ENCODE measurements around the gene ANTKMT.
A peak's percentile ranks its signal among the peaks of the same experiment; 100 is the strongest.

The ANTKMT gene, protein sequence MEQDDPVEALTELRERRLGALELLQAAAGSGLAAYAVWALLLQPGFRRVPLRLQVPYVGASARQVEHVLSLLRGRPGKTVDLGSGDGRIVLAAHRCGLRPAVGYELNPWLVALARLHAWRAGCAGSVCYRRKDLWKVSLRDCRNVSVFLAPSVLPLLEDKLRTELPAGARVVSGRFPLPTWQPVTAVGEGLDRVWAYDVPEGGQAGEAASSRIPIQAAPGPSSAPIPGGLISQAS

GRCh38 chr16:720990-721764 is at the start of gene ANTKMT:
Gene ANTKMT, plus strand, starts transcription at chr16:721146. Its CDS starts 129 bp downstream, at chr16:721275.
- peak; percentile 64 for DNase-seq

DNA sequence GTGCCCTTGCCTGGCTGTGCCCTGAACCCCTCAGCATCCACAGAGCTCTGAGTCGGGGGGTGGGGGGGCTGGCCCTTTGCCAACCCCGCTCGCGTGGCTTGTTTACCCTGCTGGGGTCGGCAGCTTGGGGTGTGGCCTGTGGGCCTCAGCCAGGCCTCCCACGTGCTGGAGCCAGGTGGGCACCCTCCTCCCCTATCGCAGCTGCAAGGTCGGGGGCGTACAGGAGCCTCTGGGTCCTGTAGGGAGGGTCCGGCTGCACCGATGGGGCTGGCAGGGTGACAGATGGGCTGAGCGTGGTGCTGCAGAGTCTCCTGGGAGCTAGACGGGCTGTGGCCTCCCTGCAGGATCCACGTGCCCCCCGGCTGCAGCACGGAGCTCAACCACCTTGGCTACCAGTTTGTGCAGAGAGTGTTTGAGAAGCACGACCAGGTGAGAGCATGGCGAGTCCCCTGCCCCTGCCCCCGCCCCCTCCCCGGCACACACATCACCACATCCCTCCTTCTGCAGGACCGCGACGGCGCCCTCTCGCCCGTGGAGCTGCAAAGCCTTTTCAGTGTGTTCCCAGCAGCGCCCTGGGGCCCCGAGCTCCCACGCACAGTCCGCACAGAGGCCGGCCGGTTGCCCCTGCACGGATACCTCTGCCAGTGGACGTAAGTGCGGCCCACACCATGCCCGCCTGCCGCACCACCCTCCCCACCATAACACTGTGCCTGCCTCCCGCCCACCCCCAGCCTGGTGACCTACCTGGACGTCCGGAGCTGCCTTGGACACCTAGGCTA is 49.4 kb upstream of the ANTKMT start:
- DNase-seq, result no peak

DNA sequence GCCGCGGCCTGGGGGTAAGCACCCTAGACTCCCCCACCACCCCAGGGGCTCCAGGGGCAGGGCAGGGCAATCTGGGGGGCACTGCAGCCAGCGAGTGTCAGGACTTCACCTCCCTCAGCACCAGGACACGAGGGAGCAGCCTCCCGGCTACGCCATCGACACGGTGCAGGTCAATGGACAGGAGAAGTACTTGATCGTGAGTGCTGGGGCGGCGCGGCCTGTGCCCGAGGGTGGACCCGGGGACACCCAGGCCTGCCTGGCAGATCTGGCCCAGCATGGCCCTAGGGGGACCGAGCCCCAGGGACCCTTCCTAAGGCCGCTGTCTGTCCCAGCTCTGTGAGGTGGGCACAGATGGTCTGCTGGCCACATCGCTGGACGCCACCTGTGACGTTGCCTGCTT is 48.6 kb upstream of the ANTKMT start:
- no peak for DNase-seq

DNA sequence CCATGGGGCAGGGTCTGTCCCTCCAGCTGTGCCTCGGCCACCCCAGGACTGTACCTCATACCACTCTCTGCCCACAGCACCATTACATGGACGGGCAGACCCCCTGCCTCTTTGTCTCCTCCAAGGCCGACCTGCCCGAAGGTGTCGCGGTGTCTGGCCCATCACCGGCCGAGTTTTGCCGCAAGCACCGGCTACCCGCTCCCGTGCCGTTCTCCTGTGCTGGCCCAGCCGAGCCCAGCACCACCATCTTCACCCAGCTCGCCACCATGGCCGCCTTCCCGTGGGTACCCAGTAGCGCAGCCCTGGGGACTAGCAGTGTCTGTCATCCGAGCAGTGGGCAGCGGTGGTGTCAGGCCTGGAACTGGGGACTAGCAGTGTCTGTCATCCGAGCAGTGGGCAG is 48.1 kb upstream of the ANTKMT start:
- no peak for DNase-seq

DNA sequence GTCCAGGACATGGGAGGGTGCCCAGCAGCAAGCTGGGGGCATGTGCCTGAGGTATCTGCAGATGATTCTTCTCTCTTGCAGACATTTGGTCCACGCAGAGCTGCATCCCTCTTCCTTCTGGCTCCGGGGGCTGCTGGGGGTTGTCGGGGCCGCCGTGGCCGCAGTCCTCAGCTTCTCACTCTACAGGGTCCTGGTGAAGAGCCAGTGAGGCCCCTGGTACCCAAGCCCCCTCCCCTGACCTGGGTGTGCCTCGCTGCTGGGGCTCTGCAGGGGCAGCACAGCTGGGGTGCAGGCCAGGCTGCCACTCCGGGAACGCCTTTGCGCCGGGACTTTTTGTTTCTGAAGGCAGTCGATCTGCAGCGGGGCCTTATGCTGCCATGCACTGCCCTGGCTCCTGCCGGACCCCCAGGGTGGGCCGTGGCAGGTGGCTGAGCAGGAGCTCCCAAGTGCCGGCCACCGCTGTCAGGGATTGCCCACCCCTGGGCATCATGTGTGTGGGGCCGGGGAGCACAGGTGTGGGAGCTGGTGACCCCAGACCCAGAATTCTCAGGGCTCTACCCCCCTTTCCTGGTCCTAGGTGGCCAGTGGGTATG is 47.5 kb upstream of the ANTKMT start:
- DNase-seq, result no peak

DNA sequence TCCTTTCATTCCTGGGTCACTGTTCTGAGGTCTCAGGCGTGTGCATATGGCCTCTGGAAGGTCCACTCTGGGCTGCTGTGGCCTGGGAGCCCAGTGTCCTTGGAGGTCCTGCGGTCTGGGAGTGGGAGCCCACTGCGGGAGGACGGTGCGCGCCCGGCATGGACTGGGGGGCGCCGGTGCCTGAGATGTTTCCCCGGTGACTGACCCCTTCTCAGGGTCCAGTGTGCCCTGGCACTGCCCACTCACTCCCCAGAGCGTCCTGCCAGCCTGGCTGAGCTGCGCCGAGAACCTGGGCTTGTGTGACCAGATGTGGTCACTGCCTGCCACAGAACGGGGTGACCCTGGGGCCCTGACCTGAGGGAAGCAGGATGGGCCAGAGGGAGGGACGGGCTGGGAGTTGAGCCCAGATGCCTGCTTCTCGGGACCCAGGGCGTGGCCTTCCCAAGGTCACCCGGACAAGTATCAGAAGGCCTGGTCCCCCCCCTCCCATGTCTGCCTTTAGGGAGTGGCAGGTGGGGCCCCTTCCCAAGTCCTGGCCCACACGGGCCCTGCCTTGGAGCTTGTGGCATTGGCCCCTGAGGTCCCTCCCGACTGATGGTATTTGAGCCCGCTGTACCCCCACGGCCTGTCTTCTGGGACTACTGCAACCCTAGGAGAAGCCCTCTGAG is 46.6 kb upstream of the ANTKMT start:
- no peak for DNase-seq

DNA sequence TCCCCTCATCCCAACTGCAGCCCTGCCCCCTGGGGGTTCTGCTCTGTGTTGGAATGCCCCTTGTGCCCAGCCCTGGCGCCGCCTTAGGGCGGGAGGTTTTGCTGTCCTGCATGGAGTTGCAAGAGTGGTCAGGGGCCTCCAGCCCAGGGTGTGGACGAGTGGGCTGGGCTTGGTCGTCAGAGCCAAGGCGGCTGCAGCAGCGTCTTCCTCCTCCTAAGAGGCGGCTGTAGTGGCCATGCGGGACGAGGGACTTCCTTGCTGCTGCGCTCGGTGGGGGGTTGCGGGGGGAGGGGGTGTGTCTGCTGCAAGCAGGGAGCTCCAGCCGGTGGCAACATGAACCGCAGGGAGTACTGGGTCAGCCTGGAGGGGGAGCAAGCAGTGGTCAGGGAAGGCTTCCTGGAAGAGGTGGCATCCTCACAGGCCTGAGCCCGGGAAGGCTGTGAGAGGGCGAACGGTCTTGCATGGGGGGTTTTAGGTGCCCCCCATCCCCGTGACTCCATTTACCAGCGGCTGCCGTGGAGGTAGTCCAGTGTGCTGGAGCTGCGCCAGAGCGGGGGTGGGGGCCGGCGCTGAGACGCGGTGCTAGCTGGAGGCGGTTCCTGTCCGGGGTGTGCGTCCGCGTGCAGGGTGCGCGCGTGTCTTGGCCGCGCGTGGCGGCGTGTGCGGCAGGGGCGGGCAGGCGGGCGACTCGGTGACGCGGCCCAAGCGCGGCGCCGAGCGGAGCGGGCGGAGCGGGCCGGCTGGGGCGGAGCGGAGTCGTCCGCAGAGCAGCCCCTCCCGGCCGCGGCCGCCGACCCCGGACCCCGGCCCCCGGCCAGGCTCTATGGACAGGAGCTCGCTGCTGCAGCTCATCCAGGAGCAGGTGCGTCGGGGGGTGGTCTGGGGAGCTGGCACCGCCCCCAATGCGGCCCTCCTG is 45.7 kb upstream of the ANTKMT start, which contains the start of gene RHBDL1:
Gene RHBDL1, plus strand, starts transcription at position 704 of the 916 bp plus-strand sequence. Its CDS starts 120 bp downstream, at position 824.
- DNase-seq, result peak; percentile 43

GRCh38 chr16:675884-676564 is 44.9 kb upstream of the ANTKMT start:
- DNase-seq, result no peak

- no peak for DNase-seq
Measured at GRCh38 chr16:676565-676902, 44.4 kb upstream of the ANTKMT start.

- DNase-seq, result no peak
Measured at GRCh38 chr16:676913-677312, 44.0 kb upstream of the ANTKMT start.

- DNase-seq, result no peak
Measured at GRCh38 chr16:677316-678190, 43.4 kb upstream of the ANTKMT start.

GRCh38 chr16:678209-678857 is 42.6 kb upstream of the ANTKMT start:
- DNase-seq, result no peak

DNA sequence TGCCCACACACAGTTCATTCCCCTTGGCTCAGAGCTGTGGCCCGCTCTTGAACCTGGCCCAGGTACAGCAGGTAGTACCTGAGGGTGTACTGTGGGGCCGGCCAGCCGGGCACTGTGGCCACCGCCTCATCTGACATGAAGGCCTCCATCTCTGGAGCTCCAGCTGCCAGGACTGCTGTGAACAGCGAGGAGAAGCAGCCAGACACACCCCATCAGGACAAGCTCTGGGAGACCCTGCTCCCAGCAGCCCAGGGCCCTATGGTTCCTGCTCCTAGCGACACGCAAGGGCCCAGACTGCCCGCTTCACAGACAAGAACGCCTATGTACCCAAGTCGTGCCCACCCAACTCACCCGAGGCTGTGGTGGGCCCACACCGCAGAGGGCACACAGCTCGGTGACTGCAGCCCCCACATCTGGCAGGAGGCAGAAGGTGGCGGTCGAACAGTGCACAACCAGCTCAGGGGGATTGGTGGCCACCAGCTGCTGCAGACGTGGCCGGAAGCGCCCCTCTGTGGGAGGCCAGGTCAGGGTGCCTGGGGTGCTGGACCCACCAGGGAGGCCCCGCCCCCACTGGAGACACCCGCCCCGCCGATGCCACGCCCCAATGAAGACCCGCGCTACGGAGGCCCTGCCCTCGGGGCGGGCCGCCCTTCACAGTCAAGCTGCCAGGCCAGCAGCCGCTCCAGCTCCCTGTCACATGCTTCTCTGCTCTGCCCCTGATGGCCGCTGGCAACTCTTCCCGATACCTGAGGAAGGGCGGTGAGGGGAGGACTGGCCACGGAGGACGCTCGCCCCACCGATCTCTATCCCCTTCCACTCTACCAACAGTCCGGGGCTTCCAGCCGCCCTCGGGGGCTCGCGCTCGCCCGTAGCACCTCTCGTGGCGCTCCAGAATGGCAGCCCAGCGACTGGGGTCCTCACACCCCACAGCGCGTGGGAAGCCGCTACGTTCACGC is 41.8 kb upstream of the ANTKMT start:
- peak; percentile 61 for DNase-seq

DNA sequence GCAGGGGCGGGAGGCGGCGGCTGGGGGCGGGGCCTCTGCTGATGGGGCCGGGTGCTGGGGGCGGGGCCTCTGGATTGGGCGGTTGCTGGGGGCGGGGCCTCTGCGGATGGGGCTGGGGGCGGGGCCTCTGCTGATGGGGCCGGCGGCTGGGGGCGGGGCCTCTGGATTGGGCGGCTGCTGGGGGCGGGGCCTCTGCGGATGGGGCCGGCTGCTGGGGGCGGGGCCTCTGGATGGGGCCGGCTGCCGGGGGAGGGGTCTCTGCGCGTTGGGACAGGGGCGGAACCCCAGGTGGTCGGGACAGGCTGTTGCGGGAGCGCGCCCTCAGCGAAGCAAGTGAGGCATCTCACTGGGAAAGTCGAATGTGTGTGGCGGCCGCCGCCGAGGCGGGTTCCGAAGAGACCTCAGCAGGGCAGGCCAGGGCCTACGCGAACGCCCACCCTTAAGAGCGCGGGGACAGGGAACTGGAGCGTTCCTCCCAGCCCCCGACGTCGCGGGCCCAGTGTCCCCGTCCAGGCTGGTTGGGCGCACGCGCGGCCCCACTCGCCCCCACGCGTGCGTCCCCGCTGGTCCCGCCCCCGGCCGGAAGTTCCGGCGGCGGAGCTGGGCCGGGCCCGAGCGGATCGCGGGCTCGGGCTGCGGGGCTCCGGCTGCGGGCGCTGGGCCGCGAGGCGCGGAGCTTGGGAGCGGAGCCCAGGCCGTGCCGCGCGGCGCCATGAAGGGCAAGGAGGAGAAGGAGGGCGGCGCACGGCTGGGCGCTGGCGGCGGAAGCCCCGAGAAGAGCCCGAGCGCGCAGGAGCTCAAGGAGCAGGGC is 40.9 kb upstream of the ANTKMT start, which contains the start of gene STUB1:
Gene STUB1, plus strand, starts transcription at position 597 of the 811 bp plus-strand sequence. Its CDS starts 116 bp downstream, at position 713.
- peak; percentile 85 for DNase-seq

GRCh38 chr16:680625-680945 is 40.4 kb upstream of the ANTKMT start:
- DNase-seq, result no peak

DNA sequence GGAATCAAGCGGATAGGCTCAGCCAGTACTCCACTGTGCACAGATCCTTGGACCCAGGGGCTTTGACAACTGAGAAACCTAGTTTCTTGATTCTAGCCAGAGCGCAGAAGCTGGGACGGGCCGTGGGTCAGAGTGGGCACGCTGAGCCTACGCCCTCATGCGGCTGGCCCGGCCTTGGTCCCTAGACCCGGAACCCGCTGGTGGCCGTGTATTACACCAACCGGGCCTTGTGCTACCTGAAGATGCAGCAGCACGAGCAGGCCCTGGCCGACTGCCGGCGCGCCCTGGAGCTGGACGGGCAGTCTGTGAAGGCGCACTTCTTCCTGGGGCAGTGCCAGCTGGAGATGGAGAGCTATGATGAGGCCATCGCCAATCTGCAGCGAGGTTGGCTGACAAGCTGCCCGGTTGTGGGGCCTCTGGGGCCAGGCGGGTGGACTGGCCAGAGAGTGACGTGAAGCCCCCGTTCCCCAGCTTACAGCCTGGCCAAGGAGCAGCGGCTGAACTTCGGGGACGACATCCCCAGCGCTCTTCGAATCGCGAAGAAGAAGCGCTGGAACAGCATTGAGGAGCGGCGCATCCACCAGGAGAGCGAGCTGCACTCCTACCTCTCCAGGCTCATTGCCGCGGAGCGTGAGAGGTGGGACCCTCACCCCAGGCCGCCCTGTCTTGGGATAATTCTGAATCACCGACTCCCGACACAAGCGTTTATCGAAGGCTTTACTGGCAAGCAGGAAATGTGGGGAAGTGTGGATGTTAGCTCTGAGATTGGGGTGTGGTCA is 39.8 kb upstream of the ANTKMT start:
- peak; percentile 20 for DNase-seq

All from fibroblast of upper back skin (primary cell).